Natural killer cell (primary cell): ENCODE measurements around the gene AXL. TPM values are rescaled to one million over a fixed set of nuclear protein-coding genes. Genes with fewer than 3 reads are reported as not detected.
A peak's percentile ranks its signal among the peaks of the same experiment; 100 is the strongest.

ENCODE experiments used
- ATAC-seq, 3 donors: fragments of 150-1000 bp in 2 of 3; fragments of 200-7000 bp in 1 of 3; cut with Tn5 transposase; 1 replicate in 1 of 3; 2 replicates in 2 of 3; pipeline ENCODE4 v1.10.0; 2021; ENCODE audit warnings: mild to moderate bottlenecking in 2 of 3, moderate library complexity in 2 of 3
- DNase-seq, 2 donors: peaks; one replicate each; pipeline versions ENCODE4 v3.0.0 to v3.0.0-alpha.2; 2013 to 2021; ENCODE audit warnings: mixed read lengths in 1 of 2
- H3K27ac ChIP-seq: one replicate; pipeline ENCODE4 v1.5.1; 2013; ENCODE audit warnings: mild to moderate bottlenecking, low read length
- H3K27me3 ChIP-seq: one replicate; pipeline ENCODE4 v1.6.1; 2013; ENCODE audit warnings: low read length; ENCODE audit not compliant: control insufficient read depth, insufficient read depth
- H3K36me3 ChIP-seq: one replicate; pipeline ENCODE4 v1.6.1; 2013; ENCODE audit warnings: low read length; ENCODE audit not compliant: control insufficient read depth, insufficient read depth
- H3K4me1 ChIP-seq: one replicate; pipeline ENCODE4 v1.6.1; 2013; ENCODE audit warnings: low read length; ENCODE audit not compliant: control insufficient read depth, insufficient read depth
- H3K4me3 ChIP-seq: one replicate; pipeline ENCODE4 v1.5.1; 2013; ENCODE audit warnings: low read length
- H3K9me3 ChIP-seq: one replicate; pipeline ENCODE4 v1.6.1; 2013; ENCODE audit warnings: low read length; ENCODE audit not compliant: control insufficient read depth, insufficient read depth
- H3K27ac Mint-ChIP-seq, 2 donors: one replicate each; pipeline ENCODE4 v1.8.0; 2022; ENCODE audit warnings: mild to moderate bottlenecking in 2 of 2, mixed read lengths in 2 of 2, moderate library complexity in 1 of 2
- H3K27me3 Mint-ChIP-seq, 2 donors: one replicate each; pipeline ENCODE4 v1.8.0; 2022; ENCODE audit warnings: low read depth in 2 of 2, mixed read lengths in 2 of 2
- H3K36me3 Mint-ChIP-seq: one replicate; pipeline ENCODE4 v1.8.0; 2022; ENCODE audit warnings: mixed read lengths
- H3K4me1 Mint-ChIP-seq, 2 donors: one replicate each; pipeline ENCODE4 v1.8.0; 2022; ENCODE audit warnings: mixed read lengths in 2 of 2
- H3K4me3 Mint-ChIP-seq: one replicate; pipeline ENCODE4 v1.8.0; 2022; ENCODE audit warnings: mild to moderate bottlenecking, moderate library complexity, mixed read lengths
- H3K9me3 Mint-ChIP-seq, 2 donors: one replicate each; pipeline ENCODE4 v1.8.0; 2022; ENCODE audit warnings: mixed read lengths in 2 of 2
- WGBS: methylation state at CpG from one replicate; pipeline ENCODE4 v1.1.7; 2013; ENCODE audit warnings: missing lambda C conversion rate; ENCODE audit not compliant: insufficient coverage; 5-methylcytosine and 5-hydroxymethylcytosine counted together
- intact Hi-C: fragments of 100-400 bp; cut with micrococcal nuclease; formaldehyde crosslinking; loops from one replicate; pipeline ENCODE4 v1.14.2; 2022
- total RNA-seq, 4 donors: library from RNA; stranded (reverse); fragments of 120-200 nt in 1 of 4; gene quantifications; one replicate each; pipeline versions ENCODE4 v1.2.3 to v1.2.4, GENCODE V29; 2013 to 2022
- TF ChIP-seq, protein P1 (sequence below): fragments of 200-600 bp; IDR thresholded peaks from one replicate; pipeline ENCODE4 v1.8.0; 2022; ENCODE audit warnings: antibody characterized with exemption

Gene AXL
- total RNA-seq, 3 donors from 2014 or later (not counting 1 experiment from before 2014, with no cell fraction given) = 0.16 to 0.70 TPM; not detected in 1

- intact Hi-C loops = loop anchor here (5.0 to 10.0 kb wide), 2 partner anchors 46 to 481 kb away; partner anchors contain the start of gene TGFB1
- peaks cover 45% of the 10 kb centered on the region for H3K36me3 ChIP-seq
These were observed 87.1 kb downstream of the AXL start for GRCh38 chr19:41305927-41306793.

DNA sequence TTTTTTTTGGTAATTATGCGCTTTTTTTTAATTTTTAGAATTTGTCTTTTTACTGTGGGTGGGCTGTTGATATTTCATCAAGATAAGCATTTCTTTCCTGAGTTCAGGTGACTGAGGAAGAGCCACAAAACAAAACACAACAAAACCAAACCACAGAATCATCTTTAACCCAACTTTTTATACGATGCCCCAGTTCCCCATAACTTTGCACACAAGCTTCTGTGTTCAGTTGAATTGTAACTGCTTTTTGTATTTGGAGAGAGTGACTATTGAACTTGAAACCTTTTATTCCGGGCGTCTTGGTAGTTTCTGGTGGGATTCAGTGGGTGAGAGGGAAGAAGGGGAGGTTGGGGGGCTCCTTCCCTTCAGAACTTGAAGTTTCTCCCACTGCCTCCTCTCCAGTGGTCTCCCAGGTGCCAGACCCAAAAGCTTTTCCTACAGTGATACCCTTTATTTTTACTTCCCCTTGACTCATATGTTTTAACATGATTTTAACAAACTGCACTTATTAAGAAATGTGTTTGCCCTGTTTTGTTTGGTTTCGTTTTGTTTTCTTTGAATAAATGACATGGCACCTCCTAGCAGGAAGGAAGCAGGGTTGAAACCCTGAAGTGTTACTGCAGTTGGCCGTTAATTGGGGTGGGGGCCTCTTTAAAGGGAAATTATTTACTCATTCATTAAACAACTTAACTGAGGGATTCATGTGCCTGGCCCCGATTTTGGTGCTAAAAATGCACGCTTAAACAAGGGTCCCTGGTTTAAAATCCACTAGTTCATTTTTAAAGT is 88.3 kb downstream of the AXL start:
- ATAC-seq (peak in 2 of 3 donors; percentile 21 to 25), DNase-seq (peak; percentile 17 to 78)
- no peaks in the 10 kb centered on the region for H3K9me3 Mint-ChIP-seq
- Histone ChIP-seq H3K36me3 (peaks cover 39% of the 10 kb centered on the region), H3K4me1 (peaks cover 89% of the 10 kb centered on the region), H3K27ac (peak overlapping the region; percentile 97), H3K4me3 (peak overlapping the region; percentile 9), H3K9me3 (no peaks in the 10 kb centered on the region), H3K27me3 (no peaks in the 10 kb centered on the region)
- peak overlapping the region; percentile 91 to 94 for H3K27ac Mint-ChIP-seq
- WGBS = 2% methylated on average over 5 of the region's 8 CpGs
- TF ChIP-seq, protein P1, sequence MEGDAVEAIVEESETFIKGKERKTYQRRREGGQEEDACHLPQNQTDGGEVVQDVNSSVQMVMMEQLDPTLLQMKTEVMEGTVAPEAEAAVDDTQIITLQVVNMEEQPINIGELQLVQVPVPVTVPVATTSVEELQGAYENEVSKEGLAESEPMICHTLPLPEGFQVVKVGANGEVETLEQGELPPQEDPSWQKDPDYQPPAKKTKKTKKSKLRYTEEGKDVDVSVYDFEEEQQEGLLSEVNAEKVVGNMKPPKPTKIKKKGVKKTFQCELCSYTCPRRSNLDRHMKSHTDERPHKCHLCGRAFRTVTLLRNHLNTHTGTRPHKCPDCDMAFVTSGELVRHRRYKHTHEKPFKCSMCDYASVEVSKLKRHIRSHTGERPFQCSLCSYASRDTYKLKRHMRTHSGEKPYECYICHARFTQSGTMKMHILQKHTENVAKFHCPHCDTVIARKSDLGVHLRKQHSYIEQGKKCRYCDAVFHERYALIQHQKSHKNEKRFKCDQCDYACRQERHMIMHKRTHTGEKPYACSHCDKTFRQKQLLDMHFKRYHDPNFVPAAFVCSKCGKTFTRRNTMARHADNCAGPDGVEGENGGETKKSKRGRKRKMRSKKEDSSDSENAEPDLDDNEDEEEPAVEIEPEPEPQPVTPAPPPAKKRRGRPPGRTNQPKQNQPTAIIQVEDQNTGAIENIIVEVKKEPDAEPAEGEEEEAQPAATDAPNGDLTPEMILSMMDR = no peak
- peaks cover 81 to 82% of the 10 kb centered on the region in 2 donors for H3K4me1 Mint-ChIP-seq
- no peaks in the 10 kb centered on the region for H3K36me3 Mint-ChIP-seq
- intact Hi-C loops = loop anchor here (5.0 to 10.0 kb wide), 2 partner anchors 45 to 482 kb away; partner anchors contain the start of gene TGFB1
- H3K4me3 Mint-ChIP-seq = peak overlapping the region; percentile 84
- H3K27me3 Mint-ChIP-seq = no peaks in the 10 kb centered on the region

More at GRCh38 chr19:41305927-41306793, 87.1 kb downstream of the AXL start:
- Mint-ChIP-seq H3K36me3 (no peaks in the 10 kb centered on the region), H3K4me3 (peak overlapping the region; percentile 84), H3K27ac (peak overlapping the region; percentile 91 to 94), H3K9me3 (no peaks in the 10 kb centered on the region), H3K4me1 (peaks cover 83 to 86% of the 10 kb centered on the region in 2 donors), H3K27me3 (no peaks in the 10 kb centered on the region)
- H3K27ac ChIP-seq = peak overlapping the region; percentile 97
- no peaks in the 10 kb centered on the region for H3K9me3 ChIP-seq
- no peaks in the 10 kb centered on the region for H3K27me3 ChIP-seq
- ATAC-seq = no peak
- peaks cover 94% of the 10 kb centered on the region for H3K4me1 ChIP-seq
- no peak for DNase-seq
- TF ChIP-seq, protein P1 = no peak
- H3K4me3 ChIP-seq = no peak overlapping the region
- 53% methylated on average over 13 of the region's 13 CpGs for WGBS

- Histone ChIP-seq H3K4me1 (peaks cover 81% of the 10 kb centered on the region), H3K4me3 (no peak overlapping the region), H3K9me3 (no peaks in the 10 kb centered on the region), H3K27ac (peak overlapping the region; percentile 97), H3K27me3 (no peaks in the 10 kb centered on the region), H3K36me3 (peaks cover 45% of the 10 kb centered on the region)
- intact Hi-C loops = loop anchor here (1.0 to 10.0 kb wide), 9 partner anchors 10 to 645 kb away; partner anchors contain the start of gene TGFB1
- TF ChIP-seq, protein P1 = no peak
- H3K36me3 Mint-ChIP-seq = peaks cover under 1% of the 10 kb centered on the region
- H3K4me3 Mint-ChIP-seq = peak overlapping the region; percentile 96
- peak in 1 of 2 donors; percentile 25 for DNase-seq
- H3K27me3 Mint-ChIP-seq = no peaks in the 10 kb centered on the region
- peaks cover 81% of the 10 kb centered on the region in 2 donors for H3K4me1 Mint-ChIP-seq
- peak overlapping the region; percentile 91 to 94 for H3K27ac Mint-ChIP-seq
- ATAC-seq = peak in 2 of 3 donors; percentile 4 to 10
- WGBS = 11% methylated on average over 4 of the region's 4 CpGs
- H3K9me3 Mint-ChIP-seq = no peaks in the 10 kb centered on the region
These were observed 89.0 kb downstream of the AXL start for GRCh38 chr19:41307954-41308449.
